PC-3 (cell line): ENCODE measurements around the gene CYP1A1. TPM values are rescaled to one million over a fixed set of nuclear protein-coding genes. Genes with fewer than 3 reads are reported as not detected.
A peak's percentile ranks its signal among the peaks of the same experiment; 100 is the strongest.

Source experiments
- ATAC-seq: fragments of 200-7000 bp; cut with Tn5 transposase; 2 replicates; pipeline ENCODE4 v1.9.1; 2020; ENCODE audit warnings: mild to moderate bottlenecking, moderate library complexity
- BruUV-seq: library from RNA; stranded (reverse); fragments of 400-500 nt; replicated peaks from 2 replicates; lab custom pipeline; 2021; lab: Mats Ljungman, UMichigan
- CTCF ChIA-PET: fragments of 300-600 bp; sonication (Branson Sonifier 250); formaldehyde crosslinking; loops from one replicate; lab custom pipeline; 2022; ENCODE audit warnings: antibody characterized with exemption; lab: Charles Lee
- POLR2A ChIA-PET: fragments of 300-600 bp; sonication (Branson Sonifier 250); formaldehyde crosslinking; loops from one replicate; lab custom pipeline; 2022; ENCODE audit warnings: antibody characterized with exemption; ENCODE audit not compliant: unreplicated experiment; lab: Charles Lee
- DNase-seq: peaks from one replicate; pipeline ENCODE4 v3.0.0-alpha.2; 2015
- H2AFZ ChIP-seq: fragments of 300-600 bp; sonication (generic); 2 replicates; pipeline ENCODE4 v1.6.0; 2016; ENCODE audit warnings: antibody characterized with exemption, low read length
- H3F3A ChIP-seq: fragments of 300-600 bp; sonication (generic); one replicate; pipeline ENCODE4 v1.6.0; 2017; ENCODE audit warnings: antibody characterized with exemption, low read length, control low read depth, mild to moderate bottlenecking; ENCODE audit not compliant: unreplicated experiment
- H3K27ac ChIP-seq: fragments of 300-600 bp; sonication (generic); 2 replicates; pipeline ENCODE4 v1.5.1; 2016; ENCODE audit warnings: mild to moderate bottlenecking, low read length
- H3K27me3 ChIP-seq: fragments of 300-600 bp; sonication (generic); 2 replicates; pipeline ENCODE4 v1.6.1; 2016; ENCODE audit warnings: low read length, mixed read lengths
- H3K36me3 ChIP-seq: fragments of 300-600 bp; sonication (generic); 2 replicates; pipeline ENCODE4 v1.6.1; 2016; ENCODE audit warnings: low read depth, mixed run types, low read length, mixed read lengths
- H3K4me1 ChIP-seq: fragments of 300-600 bp; sonication (generic); 2 replicates; pipeline ENCODE4 v1.5.1; 2016; ENCODE audit warnings: low read length; ENCODE audit not compliant: insufficient read depth
- H3K4me2 ChIP-seq: fragments of 300-600 bp; sonication (generic); 2 replicates; pipeline ENCODE4 v1.6.0; 2016; ENCODE audit warnings: low read length
- H3K4me3 ChIP-seq: fragments of 300-600 bp; sonication (generic); 2 replicates; pipeline ENCODE4 v1.5.1; 2016; ENCODE audit warnings: mild to moderate bottlenecking, low read length, mixed read lengths
- H3K79me2 ChIP-seq: fragments of 300-600 bp; sonication (generic); 2 replicates; pipeline ENCODE4 v1.6.1; 2017; ENCODE audit warnings: low read length, mixed read lengths
- H3K9ac ChIP-seq: fragments of 300-600 bp; sonication (generic); 2 replicates; pipeline ENCODE4 v1.6.0; 2016; ENCODE audit warnings: mild to moderate bottlenecking, low read length
- H3K9me2 ChIP-seq: fragments of 300-600 bp; sonication (generic); replicated peaks from 2 replicates; pipeline ENCODE4 v1.6.1; 2016; ENCODE audit warnings: mixed run types, low read length, mixed read lengths
- H3K9me3 ChIP-seq: fragments of 300-600 bp; sonication (generic); 2 replicates; pipeline ENCODE4 v1.6.1; 2016; ENCODE audit warnings: low read length, mixed read lengths
- H4K20me1 ChIP-seq: fragments of 300-600 bp; sonication (generic); 2 replicates; pipeline ENCODE4 v1.6.1; 2016; ENCODE audit warnings: low read length, mixed read lengths
- CTCF ChIP-seq: fragments of 300-600 bp; sonication (generic); conservative IDR thresholded peaks from 2 replicates; pipeline ENCODE4 v1.5.1; 2017; ENCODE audit warnings: antibody characterized with exemption, low read depth, mild to moderate bottlenecking, low read length
- EZH2 ChIP-seq: fragments of 300-600 bp; sonication (generic); IDR thresholded peaks from one replicate; pipeline ENCODE4 v1.6.1; 2017; ENCODE audit warnings: antibody characterized with exemption, mild to moderate bottlenecking, low read length; ENCODE audit not compliant: unreplicated experiment
- EZH2phosphoT487 ChIP-seq: fragments of 300-600 bp; sonication (generic); IDR thresholded peaks from 2 replicates; pipeline ENCODE4 v1.6.1; 2018; ENCODE audit warnings: mild to moderate bottlenecking, antibody characterized with exemption, low read length, borderline replicate concordance
- intact Hi-C: fragments of 100-400 bp; cut with micrococcal nuclease; formaldehyde crosslinking; loops from 2 replicates; pipeline ENCODE4 v1.9.0; 2023
- total RNA-seq: library from RNA; depleted of rRNA; stranded (reverse); fragments of >200 nt; gene quantifications from 2 replicates; pipeline ENCODE4 v1.2.3, GENCODE V29; 2014

CYP1A1 gene
- total RNA-seq, 1 experiment from 2014 or later = 2.3 TPM

- CTCF ChIA-PET = interaction anchor here (0.6 to 2.3 kb wide), 5 partner anchors 9 to 137 kb away, joined by 3 to 13 read pairs (median 7); no protein-coding TSS in a partner anchor
- Histone ChIP-seq H3F3A (no peaks in the 10 kb centered on the region), H3K9me2 (no peaks in the 10 kb centered on the region), H3K4me3 (peak overlapping the region; percentile 61), H3K27me3 (no peaks in the 10 kb centered on the region), H4K20me1 (no peaks in the 10 kb centered on the region), H3K36me3 (no peaks in the 10 kb centered on the region), H3K4me2 (peak overlapping the region; percentile 87), H3K27ac (no peak overlapping the region), H3K4me1 (no peaks in the 10 kb centered on the region), H3K79me2 (no peaks in the 10 kb centered on the region), H3K9ac (no peak overlapping the region), H3K9me3 (no peaks in the 10 kb centered on the region), H2AFZ (peak overlapping the region; percentile 95)
- intact Hi-C loops = loop anchor here (1.0 to 5.0 kb wide), 2 partner anchors 116 to 133 kb away; no protein-coding TSS in a partner anchor
- POLR2A ChIA-PET = interaction anchor here (0.6 to 0.7 kb wide), 2 partner anchors 107 to 140 kb away, joined by 3 read pairs; no protein-coding TSS in a partner anchor
- DNase-seq = no peak
- no TSS peak for BruUV-seq
- TF ChIP-seq CTCF (no peak), EZH2phosphoT487 (no peak), EZH2 (no peak)
- 0 out of 2 replicates have a peak, but pooled peaks have one; percentile 11 for ATAC-seq
Observed at GRCh38 chr15:74768099-74768770, 42.9 kb upstream of the CYP1A1 start.

GRCh38 chr15:74767167-74768098, 42.1 kb upstream of the CYP1A1 start:
- H3K27ac ChIP-seq = no peak overlapping the region
- ATAC-seq = no peak
- H3K9ac ChIP-seq = no peak overlapping the region
- TF ChIP-seq CTCF = no peak
- no peak for TF ChIP-seq EZH2phosphoT487
- no peak for TF ChIP-seq EZH2
- CTCF ChIA-PET = interaction anchor here (2.3 kb wide), 1 partner anchor 132 kb away, joined by 13 read pairs; no protein-coding TSS in a partner anchor
- no peak for DNase-seq
- H4K20me1 ChIP-seq = no peaks in the 10 kb centered on the region
- POLR2A ChIA-PET = no interaction called here
- H3K9me2 ChIP-seq = no peaks in the 10 kb centered on the region
- intact Hi-C loops = loop anchor here (1.0 to 5.0 kb wide), 2 partner anchors 115 to 132 kb away; no protein-coding TSS in a partner anchor
- no peaks in the 10 kb centered on the region for H3K36me3 ChIP-seq
- no peak overlapping the region for H3K4me3 ChIP-seq
- H3K9me3 ChIP-seq = no peaks in the 10 kb centered on the region
- no TSS peak for BruUV-seq
- no peaks in the 10 kb centered on the region for H3F3A ChIP-seq
- H3K79me2 ChIP-seq = no peaks in the 10 kb centered on the region
- H3K4me1 ChIP-seq = no peaks in the 10 kb centered on the region
- H3K4me2 ChIP-seq = no peak overlapping the region
- no peak overlapping the region for H2AFZ ChIP-seq
- H3K27me3 ChIP-seq = no peaks in the 10 kb centered on the region
